ENCODE data around the gene FXYD5. TPM values are rescaled to one million over a fixed set of nuclear protein-coding genes. Genes with fewer than 3 reads are reported as not detected.

FXYD5 gene
- total RNA-seq, 1 experiment from 2014 or later = 123 TPM

DNA sequence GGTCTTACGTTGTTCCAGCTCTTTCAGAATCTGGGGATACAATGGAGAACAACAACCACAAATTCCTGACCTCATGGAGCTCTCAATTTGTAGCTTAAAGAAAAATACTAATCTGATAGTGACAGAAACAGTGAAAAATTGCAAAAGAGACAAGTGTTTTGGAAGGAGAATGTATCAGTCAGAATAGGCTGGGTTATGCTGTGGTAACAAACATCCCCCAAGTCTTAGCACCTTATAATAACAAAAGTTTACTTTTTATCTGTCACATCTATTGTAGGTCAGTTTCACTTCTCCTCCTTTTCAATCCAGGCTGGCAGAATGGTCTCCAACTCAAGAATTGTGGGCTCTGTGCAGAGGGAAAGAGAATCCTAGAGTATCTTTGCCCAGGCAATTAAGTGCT, 64.5 kb downstream of the FXYD5 start:
- DNase-seq (ENCODE audit: low read depth, low spot score) = no peak
- peaks cover 8 to 22% of the 10 kb centered on the region in 2 experiments for H3K4me1 ChIP-seq (ENCODE audit: control insufficient read depth in 1 of 2, insufficient read depth in 2 of 2, low read length in 2 of 2)
- H3K79me2 ChIP-seq (ENCODE audit: insufficient read depth, low read length) = no peaks in the 10 kb centered on the region
- ChIA-PET POLR2A (no interaction called here), RAD21 (ENCODE audit: low non-redundant PET in 1 of 2, low total read pairs in 2 of 2, uncharacterized antibody in 2 of 2, unreplicated experiment in 2 of 2) (no interaction called here), CTCF (no interaction called here)
- no peaks in the 10 kb centered on the region for H4K20me1 ChIP-seq (ENCODE audit: insufficient read depth)
- no peak overlapping the region for H3K9ac ChIP-seq (ENCODE audit: low read length)
- H3K27ac ChIP-seq (ENCODE audit: low read depth, low read length) = no peak overlapping the region
- H3K4me2 ChIP-seq (ENCODE audit: low read length) = no peak overlapping the region
- no peaks in the 10 kb centered on the region for H3K27me3 ChIP-seq (ENCODE audit: insufficient read depth, low read length)
- ATAC-seq = no peak
- H3K36me3 ChIP-seq (ENCODE audit: control insufficient read depth in 1 of 2, insufficient read depth in 2 of 2, low read length in 2 of 2) = no peaks in the 10 kb centered on the region
- BruUV-seq (replicated peaks) = no TSS peak
- intact Hi-C loops (cut with micrococcal nuclease) = no loop called here
- no peak overlapping the region for H3K4me3 ChIP-seq (replicated peaks in 1 of 2; ENCODE audit: low read depth in 1 of 2, low read length in 2 of 2)
- no peaks in the 10 kb centered on the region for H3K9me2 ChIP-seq (ENCODE audit: insufficient read depth)
- no peak overlapping the region for H2AFZ ChIP-seq (ENCODE audit: low read depth, low read length, poor library complexity, severe bottlenecking)
- TF ChIP-seq RAD21 (IDR thresholded peaks at IDR 0.05; ENCODE audit: low read depth) = no peak
- peaks cover 4 to 11% of the 10 kb centered on the region in 2 experiments; a peak in 2 of 4 replicates for H3K9me3 ChIP-seq (ENCODE audit: control insufficient read depth in 1 of 2, insufficient read depth in 1 of 2, low read depth in 1 of 2, low read length in 2 of 2)

Other genes with a start within 250 kb of the FXYD5 start
- gene ZNF30, start 227.8 kb upstream of the FXYD5 start, total RNA-seq (2021; ENCODE audit: unreplicated experiment) = 4.1 TPM
- gene ZNF792, start 190.5 kb upstream of the FXYD5 start, total RNA-seq (2021; ENCODE audit: unreplicated experiment) = 3.6 TPM
- 75.4 TPM for gene GRAMD1A, start 154.4 kb upstream of the FXYD5 start, total RNA-seq (2021; ENCODE audit: unreplicated experiment)
- gene SCN1B, start 124.3 kb upstream of the FXYD5 start, total RNA-seq (2021; ENCODE audit: unreplicated experiment) = 6.6 TPM
- 0.32 TPM for gene HPN, start 113.0 kb upstream of the FXYD5 start, total RNA-seq (2021; ENCODE audit: unreplicated experiment)
- gene FXYD3, start 38.9 kb upstream of the FXYD5 start, total RNA-seq (2021; ENCODE audit: unreplicated experiment) = 17.4 TPM
- gene LGI4, start 19.7 kb upstream of the FXYD5 start, total RNA-seq (2021; ENCODE audit: unreplicated experiment) = 0.32 TPM
- gene FXYD1, start 15.9 kb upstream of the FXYD5 start, total RNA-seq (2021; ENCODE audit: unreplicated experiment) = 7.8 TPM
- 0.71 TPM for gene FXYD7, start 11.5 kb upstream of the FXYD5 start, total RNA-seq (2021; ENCODE audit: unreplicated experiment)
- not detected for gene FAM187B, start 74.0 kb downstream of the FXYD5 start, total RNA-seq (2021; ENCODE audit: unreplicated experiment)
- 211 TPM for gene LSR, start 94.3 kb downstream of the FXYD5 start, total RNA-seq (2021; ENCODE audit: unreplicated experiment)
- gene USF2, start 114.2 kb downstream of the FXYD5 start, total RNA-seq (2021; ENCODE audit: unreplicated experiment) = 98.4 TPM
- not detected for gene HAMP, start 127.8 kb downstream of the FXYD5 start, total RNA-seq (2021; ENCODE audit: unreplicated experiment)
- gene MAG, start 137.4 kb downstream of the FXYD5 start, total RNA-seq (2021; ENCODE audit: unreplicated experiment) = 0.17 TPM
- 7.0 TPM for gene CD22, start 174.5 kb downstream of the FXYD5 start, total RNA-seq (2021; ENCODE audit: unreplicated experiment)
- gene FFAR1, start 193.2 kb downstream of the FXYD5 start, total RNA-seq (2021; ENCODE audit: unreplicated experiment) = not detected
- not detected for gene FFAR3, start 203.7 kb downstream of the FXYD5 start, total RNA-seq (2021; ENCODE audit: unreplicated experiment)
- gene GPR42, start 216.3 kb downstream of the FXYD5 start, total RNA-seq (2021; ENCODE audit: unreplicated experiment) = not detected